H1 (cell line): ENCODE measurements around the gene JDP2. TPM values are rescaled to one million over a fixed set of nuclear protein-coding genes. Genes with fewer than 3 reads are reported as not detected.

Experiments used
- KDM4A ChIP-seq: IDR thresholded peaks from one replicate; pipeline ENCODE4 v1.7.1; 2012; ENCODE audit warnings: low read depth, mild to moderate bottlenecking, moderate library complexity, low read length, inconsistent platforms; ENCODE audit not compliant: severe bottlenecking
- polyA plus RNA-seq, 7 experiments: library from polyadenylated mRNA; depleted of rRNA in 3 of 7; stranded (reverse) in 5 of 7; unstranded in 2 of 7; fragments of >200 nt in 5 of 7; fragments of 200-250 nt in 2 of 7; gene quantifications; 1 replicate in 5 of 7; 2 replicates in 1 of 7; 4 replicates in 1 of 7; pipeline versions ENCODE4 v1.2.1 to v1.2.3, GENCODE V29; 2011 to 2013; ENCODE audit warnings: missing spikeins in 2 of 7, mixed read lengths in 2 of 7
- total RNA-seq: library from RNA; stranded (reverse); fragmentation: NEBNext Ultra II Directional; extraction: Animal tissue kit (Norgen Biotek cat#: 25700); gene quantifications from 2 replicates; pipeline ENCODE4 v1.2.1, GENCODE V29; 2021
- TF ChIP-seq, protein P1 (sequence below): IDR thresholded peaks from 2 replicates; pipeline ENCODE4 v1.6.1; 2012; ENCODE audit warnings: low read length, inconsistent platforms

Gene JDP2
- total and polyA plus RNA-seq, 2 of the 8 experiments (the other 6 are each of a cell fraction or from before 2014, with no cell fraction given): 8.9 to 27.2 TPM

DNA sequence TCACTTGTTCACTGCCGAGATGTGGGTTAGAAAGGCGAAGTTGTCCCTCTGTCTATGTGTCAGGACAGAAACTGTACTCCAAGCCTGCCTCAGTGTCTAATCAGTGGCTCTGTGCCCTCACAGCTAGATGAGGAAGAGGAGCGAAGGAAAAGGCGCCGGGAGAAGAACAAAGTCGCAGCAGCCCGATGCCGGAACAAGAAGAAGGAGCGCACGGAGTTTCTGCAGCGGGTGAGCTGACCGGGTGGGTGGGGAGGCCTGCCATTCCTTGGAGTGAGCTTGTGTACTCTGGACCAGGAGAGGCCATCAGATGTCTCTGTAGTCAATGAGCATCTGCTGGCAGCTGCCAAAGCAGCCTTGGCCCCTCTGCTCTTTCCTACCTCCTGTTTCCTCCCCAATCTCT lies 33.5 kb downstream of the JDP2 start (continued):
- TF ChIP-seq, protein P1, sequence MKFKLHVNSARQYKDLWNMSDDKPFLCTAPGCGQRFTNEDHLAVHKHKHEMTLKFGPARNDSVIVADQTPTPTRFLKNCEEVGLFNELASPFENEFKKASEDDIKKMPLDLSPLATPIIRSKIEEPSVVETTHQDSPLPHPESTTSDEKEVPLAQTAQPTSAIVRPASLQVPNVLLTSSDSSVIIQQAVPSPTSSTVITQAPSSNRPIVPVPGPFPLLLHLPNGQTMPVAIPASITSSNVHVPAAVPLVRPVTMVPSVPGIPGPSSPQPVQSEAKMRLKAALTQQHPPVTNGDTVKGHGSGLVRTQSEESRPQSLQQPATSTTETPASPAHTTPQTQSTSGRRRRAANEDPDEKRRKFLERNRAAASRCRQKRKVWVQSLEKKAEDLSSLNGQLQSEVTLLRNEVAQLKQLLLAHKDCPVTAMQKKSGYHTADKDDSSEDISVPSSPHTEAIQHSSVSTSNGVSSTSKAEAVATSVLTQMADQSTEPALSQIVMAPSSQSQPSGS: no peak
- TF ChIP-seq KDM4A: no peak
